DMS79 (cell line): Measurements from ENCODE around the gene KIFC3.

Source experiments
- DNase-seq: peaks from one replicate; lab custom pipeline; 2025; lab: John Stamatoyannopoulos, UW

Gene KIFC3

DNA sequence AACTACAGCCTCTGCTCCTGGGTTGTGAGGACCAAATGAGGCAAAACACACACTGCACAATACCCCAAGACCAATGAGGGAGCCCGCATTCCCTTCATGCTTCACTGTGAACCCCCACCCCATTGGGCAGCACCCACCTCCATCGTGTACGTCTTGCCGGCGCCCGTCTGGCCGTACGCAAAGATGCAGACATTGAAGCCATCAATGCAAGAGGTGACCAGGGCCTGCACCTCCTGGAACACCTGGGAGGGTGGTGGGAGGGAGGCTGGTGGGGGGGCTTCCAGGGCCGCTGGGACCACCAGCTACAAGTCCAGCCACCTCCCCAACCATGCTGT lies 38.3 kb downstream of the KIFC3 start:
- DNase-seq, result no peak

- DNase-seq, result no peak
Measured at GRCh38 chr16:57763285-57764005, 38.8 kb downstream of the KIFC3 start.

GRCh38 chr16:57762365-57763040 lies 39.8 kb downstream of the KIFC3 start:
- no peak for DNase-seq

- DNase-seq, result no peak
Measured at GRCh38 chr16:57761957-57762356, 40.3 kb downstream of the KIFC3 start.

- no peak for DNase-seq
Measured at GRCh38 chr16:57761301-57761700, 41.0 kb downstream of the KIFC3 start.

GRCh38 chr16:57760357-57761160 lies 41.7 kb downstream of the KIFC3 start:
- no peak for DNase-seq

DNA sequence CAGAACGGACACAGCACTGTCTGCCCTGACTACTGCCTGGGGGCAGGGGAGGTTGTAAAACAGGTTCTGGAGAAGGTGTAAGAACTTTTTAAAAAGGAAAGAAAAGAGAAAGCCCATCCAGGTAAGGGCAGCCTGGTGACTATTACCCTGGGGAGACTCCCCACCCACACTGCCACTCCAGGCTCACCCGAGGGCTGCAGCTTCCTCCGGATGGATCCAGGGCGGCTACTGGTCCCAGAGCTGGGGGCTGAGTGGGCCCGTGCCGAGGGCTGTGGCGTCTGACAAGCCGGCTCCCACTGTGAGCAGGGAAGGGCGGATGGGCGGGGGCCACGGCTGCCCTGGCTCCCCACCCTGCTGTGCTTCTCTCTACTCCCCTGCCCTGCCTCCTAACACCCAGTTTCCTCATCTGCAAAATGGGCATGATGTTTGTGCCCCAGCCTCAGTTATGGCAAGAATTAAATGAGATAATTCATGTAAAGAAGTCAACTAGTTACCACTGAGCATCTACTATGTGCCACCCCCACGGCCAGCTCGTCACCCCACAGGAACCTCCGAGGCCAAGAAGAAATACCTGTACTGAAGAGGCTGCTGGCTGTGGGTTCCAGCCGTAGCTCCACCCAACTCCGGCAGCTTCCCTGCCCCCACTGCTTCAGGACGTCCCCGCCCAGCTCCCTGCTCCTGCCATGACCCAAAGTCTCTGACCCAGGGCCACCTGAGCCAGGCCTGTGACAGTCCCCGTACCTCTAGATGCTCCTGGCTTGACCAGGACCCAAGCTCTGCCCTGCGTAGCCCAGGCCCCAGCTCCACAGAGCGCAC lies 42.5 kb downstream of the KIFC3 start:
- no peak for DNase-seq

GRCh38 chr16:57759131-57759530 lies 43.2 kb downstream of the KIFC3 start:
- DNase-seq, result no peak

DNA sequence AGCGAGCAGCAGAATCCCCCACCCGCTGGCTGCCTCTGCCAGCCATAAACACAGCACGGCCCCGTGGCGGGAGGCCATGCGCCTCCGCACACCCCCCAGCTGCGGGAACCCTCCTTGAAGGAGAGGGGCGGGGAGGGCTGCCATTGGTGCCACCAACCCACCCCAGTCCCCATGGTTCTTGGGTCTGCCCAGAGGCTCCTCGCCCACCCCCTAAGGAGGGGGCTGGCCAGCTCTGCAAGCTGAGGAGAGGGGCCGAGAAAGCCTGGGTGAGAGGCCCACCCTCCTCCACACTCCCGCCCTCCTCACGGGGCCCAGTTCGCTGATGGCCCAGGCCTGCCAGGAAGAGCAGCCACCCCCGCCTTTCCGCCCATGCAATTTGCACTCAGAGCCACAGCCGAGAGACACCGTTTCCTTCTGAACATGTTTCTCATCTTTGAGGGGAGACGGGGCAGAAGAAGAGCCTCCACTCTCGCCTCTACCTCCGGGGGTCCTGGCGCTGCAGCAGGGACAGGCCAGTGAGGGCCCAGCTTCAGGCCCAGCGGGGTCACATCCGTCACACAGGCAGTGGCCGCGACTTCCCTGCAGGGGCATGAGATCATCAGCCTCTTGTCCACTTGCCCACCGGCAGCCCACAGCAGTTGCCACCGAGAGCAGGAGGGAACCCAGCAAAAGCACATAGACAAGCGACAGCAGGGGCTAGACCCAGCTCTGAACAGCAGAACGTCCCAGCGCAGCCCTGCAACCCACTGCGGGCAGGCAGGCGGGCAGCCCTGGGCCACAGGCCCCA lies 43.8 kb downstream of the KIFC3 start:
- no peak for DNase-seq

DNA sequence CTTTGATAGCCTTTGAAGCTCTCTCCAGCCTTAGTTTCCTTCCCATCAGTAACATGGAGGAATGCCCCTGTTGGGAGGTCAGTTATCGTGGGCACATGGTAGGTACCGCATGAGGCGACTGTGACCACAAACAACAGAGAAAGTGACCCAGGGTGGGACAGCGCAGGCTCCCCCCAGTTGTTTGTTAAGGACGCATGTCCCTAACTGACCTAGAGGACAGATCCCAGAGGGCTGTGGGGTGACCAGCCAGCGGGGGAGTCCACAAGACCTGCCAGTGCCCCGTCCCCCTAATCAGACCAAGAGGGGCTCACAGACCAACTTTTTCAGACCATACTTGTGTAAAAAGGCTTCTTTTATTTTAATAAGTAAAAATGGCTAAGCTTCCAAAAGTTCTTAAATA lies 44.4 kb downstream of the KIFC3 start:
- no peak for DNase-seq

DNA sequence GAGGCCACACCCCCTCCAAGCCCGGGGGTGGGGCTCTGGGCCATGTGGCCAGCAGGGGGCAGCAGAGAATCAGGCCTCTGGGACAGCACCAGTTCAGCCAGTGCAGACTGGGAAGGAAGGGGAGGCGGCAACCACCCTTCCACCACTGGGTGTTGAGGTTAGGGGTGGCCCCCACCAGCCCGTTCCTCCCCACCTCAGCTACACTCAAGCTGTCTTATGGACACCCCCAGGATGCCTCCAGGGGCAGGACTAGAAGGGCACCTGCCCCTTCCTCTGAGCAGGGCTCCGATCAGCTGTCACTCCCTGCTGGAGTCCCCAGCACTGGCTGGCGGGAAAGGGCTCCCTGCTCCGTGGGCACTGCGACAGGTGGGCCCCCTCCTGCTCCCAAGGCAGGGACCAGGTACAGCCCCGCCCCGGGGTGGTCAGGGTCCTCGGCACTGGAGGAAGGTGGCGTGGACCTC lies 44.9 kb downstream of the KIFC3 start:
- DNase-seq, result no peak

GRCh38 chr16:57756424-57757325 lies 45.6 kb downstream of the KIFC3 start:
- no peak for DNase-seq

DNA sequence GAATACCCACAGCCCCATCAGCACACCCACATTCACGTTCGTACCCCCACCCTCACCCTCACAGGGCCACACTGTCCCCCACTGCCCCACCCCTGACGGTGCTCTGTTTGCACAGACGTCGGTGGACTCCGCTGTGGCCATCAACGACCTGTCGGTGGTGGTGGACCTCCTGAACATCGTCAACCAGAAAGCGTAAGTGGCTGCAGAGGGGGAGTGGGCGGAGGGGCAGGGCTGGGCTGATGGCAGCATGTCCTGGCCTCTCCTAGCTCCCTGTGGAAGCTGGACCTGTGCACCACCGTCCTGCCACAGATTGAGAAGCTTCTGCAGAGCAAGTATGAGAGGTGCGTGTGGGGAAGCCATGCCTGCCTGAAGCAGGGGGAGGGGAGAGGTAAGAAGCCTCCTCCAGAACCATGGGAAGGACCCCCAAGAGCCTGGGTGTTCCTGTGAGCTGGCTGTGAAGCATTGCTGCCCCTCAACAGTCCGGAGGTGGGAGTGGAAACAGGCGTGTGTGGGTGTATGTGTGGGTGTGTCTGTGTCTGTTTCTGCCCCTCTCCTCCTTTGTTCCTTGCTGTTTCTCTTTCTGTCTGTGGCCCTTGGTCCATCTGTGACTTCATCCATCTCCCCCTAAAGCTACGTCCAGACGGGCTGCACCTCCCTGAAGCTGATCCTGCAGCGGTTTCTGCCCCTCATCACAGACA lies 46.4 kb downstream of the KIFC3 start:
- DNase-seq, result no peak

DNA sequence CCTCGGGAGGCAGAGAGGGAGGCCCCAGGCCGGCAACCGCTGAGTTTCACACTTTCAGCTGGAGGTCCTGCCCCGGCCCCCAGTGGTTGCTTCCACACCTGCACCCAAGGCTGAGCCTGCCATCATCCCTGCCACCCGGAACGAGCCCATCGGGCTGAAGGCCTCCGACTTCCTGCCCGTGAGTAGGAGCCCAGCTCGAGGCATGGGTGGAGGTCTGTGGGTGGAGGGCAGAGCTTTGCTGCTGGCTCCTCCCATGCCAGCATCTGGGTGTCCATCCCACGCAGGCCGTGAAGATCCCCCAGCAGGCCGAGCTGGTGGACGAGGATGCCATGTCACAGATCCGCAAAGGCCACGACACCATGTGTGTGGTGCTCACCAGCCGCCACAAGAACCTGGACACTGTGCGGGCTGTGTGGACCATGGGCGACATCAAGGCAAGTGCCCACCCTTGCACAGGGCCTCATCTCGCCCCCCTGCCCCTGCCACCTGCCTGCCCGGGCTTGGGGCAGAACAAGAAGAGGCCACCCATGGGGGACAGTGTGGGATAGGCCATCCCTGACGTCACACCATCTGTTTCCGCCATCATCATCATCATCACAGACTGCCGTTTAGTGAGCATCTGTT lies 47.1 kb downstream of the KIFC3 start:
- DNase-seq, result no peak

DNA sequence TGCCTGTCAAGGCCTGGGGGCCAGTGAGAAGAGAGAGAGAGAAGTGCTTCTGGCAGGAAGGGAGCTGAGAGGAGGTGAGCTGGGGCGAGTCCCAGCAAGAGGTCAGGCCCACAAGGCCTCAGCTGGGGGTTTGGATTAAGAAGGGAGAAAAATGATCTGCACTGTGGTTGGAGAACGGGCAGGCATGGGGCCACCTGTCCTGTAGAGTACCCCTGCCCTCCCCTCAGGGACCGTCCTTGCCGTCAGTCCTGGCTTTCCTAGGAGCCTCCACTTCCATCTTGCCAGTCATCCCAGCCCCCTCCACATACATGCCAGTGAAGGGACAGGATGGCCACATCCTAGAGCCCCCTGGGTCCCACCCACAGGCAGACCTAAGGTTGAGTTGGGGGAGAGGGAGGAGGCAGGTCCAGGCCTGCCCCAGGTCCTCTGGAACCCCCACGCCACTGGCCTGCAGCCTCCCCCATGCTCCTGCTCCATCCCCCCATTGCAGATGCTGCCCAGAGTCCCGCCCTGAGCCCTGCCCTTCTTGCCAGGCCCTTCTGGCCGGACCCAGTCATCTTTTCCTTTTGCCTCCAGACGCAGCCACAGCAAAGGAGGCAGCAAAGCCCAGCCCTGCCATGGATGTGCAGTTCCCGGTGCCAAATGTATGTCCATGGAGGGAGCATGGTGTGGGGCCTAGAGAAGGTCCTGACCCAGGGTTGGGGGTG lies 47.8 kb downstream of the KIFC3 start:
- DNase-seq, result no peak

DNA sequence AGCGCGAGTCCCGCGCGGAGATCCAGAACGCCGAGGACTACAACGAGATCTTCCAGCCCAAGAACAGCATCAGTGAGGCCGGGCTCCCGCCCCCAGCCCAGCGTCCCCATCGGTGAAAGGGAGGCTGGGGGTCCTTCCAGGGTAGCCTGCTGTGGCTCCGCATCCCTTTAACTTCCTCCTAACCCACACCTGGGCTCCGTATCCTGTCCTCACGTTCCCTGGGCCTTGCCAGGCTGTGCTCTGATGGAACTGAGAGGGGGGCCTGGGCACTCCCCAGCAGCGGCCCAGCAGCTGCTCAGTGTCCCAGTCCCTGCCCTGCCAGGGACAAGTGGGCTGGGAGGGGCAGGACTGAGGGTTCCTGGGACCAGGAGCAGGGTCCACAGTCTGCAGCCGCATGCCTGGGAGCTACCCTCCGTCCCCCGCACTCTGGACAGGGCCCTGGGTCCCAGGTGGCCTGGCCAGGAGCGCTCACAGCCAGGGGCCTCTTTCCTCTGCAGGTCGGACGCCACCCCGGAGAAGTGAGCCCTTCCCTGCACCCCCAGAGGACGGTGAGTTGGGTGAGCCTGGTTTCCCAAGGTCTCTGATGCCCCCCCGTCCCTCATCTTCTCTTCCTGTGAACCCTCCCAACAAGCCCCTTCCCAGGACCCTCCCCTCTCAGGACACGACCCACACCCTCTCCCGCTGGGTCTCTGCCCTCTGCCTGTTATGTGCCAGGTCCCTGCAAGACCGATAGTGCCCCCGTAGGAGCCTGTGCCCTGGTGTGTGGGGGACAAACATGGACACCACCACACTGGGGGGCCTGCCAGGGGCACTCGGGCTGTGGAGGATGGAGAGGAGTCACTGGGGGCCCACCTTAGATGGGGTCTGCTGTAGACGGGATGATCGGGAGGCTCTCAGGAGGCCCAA lies 48.6 kb downstream of the KIFC3 start:
- no peak for DNase-seq
